Dedifferentiated amniotic fluid mesenchymal stem cell (primary cell): ENCODE results near the gene CERT1.

ENCODE experiments used
- DNase-seq: peaks from one replicate; pipeline ENCODE4 v3.0.0-alpha.2; 2016; ENCODE audit errors: extremely low spot score

CERT1 gene

DNA sequence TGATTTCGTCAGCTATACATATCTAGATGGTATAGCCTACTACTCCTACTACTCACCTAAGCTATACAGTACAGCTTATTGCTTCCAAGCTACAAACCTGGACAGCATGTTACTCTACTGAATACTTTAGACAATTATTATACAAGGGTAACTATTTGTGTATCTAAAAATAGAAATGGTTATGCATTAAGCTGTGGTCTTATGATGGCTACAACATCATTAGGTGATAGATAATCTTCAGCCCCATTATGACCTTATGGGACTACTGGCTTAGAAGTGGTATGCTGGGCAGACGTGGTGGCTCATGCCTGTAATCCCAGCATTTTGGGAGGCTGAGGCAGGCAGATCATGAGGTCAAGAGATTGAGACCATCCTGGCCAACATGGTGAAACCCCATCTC lies 40.2 kb downstream of the CERT1 start:
- no peak for DNase-seq

DNA sequence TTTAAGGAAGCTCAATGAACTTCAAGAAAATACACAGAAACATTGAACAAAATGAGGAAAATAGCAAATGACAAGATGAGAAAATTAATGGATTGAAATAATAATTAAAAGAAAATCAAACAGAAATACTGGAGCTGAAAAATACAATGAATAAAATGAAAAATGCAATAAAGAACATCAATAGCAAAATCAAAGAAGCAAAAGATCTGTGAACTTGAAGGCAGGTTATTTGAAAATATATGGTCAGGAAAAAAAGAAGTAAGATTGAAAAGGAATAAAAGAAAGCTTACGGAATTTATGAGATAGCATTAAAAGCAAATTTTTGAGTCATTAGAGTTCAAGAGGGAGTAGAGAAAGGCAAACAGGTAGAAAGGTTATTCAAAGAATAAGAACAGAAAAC lies 42.4 kb downstream of the CERT1 start:
- no peak for DNase-seq

DNA sequence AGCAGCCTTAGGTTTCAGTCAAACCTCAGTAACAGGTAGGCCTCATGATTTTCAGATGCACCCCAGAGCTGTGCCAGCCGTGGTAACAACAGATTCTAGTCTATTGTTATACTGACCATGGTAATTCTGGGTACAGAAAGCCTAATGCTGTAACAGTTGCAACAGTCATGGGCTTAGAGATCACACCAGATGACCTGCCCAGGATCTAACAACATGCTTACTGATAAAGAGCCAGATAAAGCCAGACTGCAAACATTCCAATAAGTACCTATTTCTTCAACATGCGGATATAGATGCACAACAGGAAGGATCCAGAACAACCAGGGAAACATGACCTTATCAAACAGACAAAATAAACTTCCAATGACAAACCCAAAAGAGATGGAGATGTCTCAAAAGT lies 42.8 kb downstream of the CERT1 start:
- DNase-seq, result no peak

DNA sequence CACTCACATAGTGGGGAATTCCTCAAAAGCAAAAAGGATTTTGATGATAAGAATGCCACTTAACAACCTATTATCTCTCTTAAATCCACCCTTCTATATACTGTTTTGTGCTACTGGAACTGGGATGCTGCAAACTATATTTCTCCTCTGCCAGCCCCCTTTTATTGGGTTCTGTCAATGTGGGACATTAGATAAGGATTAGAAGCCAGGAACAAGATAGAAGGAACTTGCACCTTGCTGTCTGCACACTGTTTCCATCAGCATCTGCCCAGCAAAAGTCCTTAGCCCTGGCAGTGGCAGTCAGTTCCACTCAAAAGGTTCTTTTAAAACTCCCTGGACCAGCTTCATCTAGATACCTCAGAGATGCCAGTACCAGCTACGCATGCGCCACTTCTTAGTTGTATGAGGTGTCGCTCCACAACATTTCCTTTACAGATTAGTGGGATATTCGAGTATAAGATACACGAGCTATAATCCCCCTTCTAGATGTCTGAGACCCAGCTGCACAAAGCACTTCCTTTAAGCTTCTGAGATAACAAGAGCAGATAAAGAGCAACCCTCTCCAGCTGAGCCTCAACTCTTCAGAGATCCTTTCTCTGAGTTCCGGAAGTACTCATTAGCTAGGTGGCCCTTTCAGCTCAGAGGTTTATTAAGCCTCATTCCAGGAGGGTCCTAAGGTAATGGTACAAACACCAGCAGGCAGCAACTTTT lies 45.3 kb downstream of the CERT1 start:
- no peak for DNase-seq

DNA sequence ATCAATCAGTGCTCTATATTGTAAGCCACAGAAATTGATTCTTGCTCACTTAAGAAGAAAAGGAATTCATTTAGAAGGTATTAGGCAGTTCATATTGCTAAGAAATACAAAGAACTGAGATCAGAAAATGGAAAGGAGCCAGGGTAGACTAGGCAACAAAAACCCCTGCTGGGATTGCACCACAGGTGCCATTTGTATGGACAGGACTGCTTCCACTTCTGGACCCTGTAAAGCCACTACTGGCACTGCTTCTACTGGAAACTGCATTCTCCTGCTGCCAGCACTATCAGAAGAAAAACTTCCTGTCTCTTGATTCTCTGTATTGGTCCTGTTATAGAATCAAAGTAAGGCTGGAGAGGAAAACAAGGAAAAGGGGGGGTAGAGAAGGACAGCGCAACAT lies 45.9 kb downstream of the CERT1 start:
- no peak for DNase-seq

DNA sequence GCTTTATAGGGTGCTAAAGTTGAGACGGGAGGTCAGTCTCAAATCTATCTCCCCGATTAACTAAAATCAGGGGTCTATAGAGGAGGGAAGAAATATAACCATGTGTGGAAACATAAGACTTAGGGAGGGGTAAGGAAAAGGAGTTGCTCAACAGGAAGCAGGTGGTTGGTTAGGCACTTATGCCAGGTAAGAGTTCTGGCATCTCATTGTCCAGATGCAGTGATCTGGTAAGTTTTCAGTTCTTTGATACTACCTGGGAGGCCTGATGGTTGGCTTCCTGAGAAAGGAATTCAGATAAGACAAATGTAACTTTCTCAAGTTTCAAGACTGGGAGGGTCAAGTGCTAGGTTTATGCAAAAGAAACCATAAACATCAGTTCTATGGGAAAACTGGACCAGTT lies 47.7 kb downstream of the CERT1 start:
- no peak for DNase-seq

DNA sequence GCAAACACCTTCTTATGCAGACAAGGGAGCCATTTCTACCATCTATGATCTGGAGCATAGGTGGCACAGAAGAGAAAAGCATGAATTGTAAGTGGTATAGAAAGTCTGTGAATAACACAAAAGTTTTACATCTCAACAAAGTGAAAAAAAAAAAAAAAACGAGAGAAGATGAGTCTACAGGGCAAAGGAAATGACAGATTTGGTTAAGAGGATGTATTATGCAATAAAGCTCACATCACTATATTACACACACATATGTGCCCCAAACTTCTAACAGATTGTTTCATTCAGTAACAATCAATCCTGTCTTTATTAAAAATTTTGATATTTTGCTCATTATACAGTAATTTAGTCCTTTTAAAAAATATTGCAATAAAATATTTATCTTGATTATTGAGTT lies 49.8 kb downstream of the CERT1 start:
- no peak for DNase-seq

DNA sequence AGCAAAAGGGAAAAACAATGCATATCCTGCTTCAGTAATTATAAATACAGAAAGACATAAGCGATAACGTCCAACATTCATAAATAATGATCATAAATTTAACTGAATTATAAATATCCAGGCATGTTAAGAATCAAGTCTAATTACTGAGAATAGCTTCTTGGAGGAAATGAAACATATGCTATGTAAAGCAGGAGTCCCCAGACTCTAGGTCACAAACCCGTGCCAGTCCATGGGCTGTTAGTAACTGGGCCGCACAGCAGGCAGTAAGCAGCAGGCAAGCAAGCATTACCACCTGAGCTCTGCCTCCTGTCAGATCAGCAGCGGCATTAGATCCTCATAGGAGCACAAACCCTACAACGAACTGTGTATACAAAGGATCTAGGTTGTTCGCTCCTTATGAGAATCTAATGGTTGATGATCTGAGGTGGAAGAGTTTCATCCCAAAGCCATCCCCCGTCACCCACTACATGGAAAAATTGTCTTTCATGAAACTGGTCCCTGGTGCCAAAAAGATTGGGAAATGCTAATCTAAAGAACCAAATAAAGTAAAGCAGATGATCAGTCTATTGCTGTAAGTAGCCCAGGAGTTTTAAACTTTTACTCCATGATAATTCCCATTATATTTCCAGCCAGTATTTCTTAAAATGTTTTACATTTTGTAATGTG lies 50.4 kb downstream of the CERT1 start:
- no peak for DNase-seq

DNA sequence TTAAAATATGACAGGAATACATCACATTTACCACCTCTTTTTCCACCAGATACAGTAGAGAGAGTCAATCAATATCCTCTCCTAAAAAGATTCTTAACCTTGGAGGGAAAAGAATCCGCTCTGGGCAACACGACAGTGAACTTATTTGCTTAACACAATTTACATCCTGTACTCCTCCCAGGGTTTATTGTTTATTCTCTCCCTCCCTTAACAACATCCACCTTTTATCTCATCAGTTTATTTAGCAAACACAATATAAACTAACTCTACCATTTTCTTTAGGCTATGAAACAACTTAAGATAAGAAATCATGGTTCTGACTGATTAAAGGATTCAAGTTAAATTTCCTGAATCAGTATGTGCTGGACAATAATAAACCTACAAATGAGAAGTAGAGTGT lies 50.9 kb downstream of the CERT1 start:
- no peak for DNase-seq

DNA sequence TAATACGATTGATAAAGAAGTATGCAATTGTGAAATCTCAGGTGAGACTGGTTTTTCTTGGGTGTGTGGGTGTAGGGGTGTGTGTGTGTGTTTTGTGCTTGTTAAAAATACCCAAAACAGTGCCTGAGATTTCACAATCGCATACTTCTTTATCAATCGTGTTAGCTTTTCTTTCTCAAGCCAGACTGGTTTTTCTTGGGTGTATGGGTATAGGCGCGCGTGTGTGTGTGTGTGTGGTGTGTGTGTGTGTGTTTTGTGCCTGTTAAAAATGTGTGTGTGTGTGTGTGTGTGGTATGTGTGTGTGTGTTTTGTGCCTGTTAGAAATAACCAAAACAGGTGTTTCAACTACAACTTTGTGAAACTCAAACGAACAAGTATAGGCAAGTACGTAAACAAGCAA lies 53.7 kb downstream of the CERT1 start:
- no peak for DNase-seq

DNA sequence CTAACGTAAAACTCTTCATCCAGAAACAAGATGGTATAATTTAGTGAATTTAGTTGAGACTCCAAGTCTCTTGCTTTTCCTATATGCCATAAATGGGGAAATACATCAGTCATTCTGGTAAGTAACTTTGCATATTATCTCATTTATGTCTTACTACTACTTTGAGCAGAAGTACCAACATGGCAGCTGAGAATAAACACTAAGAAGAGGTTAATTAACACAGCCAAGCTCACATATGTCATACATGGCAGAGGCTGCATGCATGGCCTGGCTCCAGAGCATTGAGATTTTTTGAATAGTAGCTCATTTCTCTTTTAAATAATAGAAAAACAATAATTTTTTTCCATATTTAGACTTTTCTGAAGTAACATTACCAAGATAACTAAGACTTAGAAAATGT lies 54.3 kb downstream of the CERT1 start:
- no peak for DNase-seq

DNA sequence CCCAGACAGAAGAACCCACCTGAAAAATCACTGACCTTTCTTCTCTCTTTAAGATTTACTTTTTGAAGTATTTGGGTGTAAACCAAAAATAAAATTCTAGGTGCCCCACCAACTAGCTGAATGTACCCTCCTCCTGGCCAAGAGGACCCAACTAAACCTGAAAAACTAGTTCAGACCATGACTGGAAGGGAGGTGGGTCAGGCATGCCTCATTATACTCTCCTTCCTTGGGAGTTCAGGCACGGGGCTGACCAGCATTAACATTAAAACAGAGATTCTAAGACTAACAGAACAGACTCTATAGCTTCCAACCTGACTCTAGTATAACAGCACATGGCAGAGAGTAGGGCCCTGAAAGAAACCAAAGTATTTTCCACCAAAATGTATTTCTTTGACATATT lies 61.4 kb downstream of the CERT1 start:
- DNase-seq, result no peak

DNA sequence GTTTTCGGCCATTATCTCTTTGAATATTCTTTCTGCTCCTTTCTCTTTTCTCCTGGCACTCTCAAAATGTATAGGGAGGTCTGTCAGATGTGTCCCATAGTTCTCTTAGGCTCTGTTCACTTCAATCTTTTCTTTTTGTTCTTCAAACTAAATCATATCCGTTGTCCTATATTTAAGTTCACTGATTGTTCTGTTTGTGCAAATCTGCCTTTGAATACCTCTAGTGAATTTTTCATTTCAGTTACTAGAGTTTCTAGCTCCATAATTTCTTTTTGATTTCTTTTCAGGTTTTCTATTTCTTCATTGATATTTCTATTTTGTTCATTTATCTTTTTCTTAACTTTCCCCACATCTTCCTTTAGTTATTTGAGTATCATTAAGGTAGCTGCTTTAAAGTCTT lies 65.4 kb downstream of the CERT1 start:
- DNase-seq, result no peak

DNA sequence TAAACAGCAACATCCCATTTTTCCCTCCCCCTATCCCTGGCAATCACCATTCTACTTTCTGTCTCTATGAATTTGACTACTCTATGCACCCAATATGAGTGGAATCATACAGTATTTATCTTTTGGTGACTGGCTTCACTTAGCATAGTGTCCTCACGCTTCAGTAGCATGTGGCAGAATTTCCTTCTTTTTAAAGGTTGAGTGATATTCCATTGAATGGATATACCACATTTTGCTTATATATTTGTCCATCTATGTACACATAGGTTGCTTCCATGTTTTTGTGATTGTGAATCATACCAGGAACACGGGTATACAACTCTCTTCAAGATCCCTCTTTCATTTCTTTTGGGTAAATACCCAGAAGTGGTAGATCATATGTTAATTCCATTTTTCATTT lies 69.9 kb downstream of the CERT1 start:
- no peak for DNase-seq

DNA sequence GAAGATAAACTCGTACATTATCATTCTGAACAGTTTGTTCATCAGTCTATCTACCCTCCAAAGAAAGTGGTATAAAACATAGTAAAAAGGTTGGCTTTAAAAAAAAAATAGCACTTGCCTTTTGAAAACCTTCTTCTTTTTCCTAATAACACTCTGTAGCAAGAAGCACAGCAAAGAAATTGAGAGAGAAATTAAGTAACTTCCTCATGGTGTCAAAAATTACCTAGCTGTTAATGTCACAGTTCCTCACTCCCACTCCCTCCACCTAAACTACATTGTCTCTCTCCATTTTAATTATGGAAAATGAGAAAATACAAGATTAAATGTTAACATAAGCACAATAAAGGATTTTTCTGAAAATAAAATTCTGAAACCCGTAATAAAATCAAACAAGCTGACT lies 72.2 kb downstream of the CERT1 start:
- no peak for DNase-seq

DNA sequence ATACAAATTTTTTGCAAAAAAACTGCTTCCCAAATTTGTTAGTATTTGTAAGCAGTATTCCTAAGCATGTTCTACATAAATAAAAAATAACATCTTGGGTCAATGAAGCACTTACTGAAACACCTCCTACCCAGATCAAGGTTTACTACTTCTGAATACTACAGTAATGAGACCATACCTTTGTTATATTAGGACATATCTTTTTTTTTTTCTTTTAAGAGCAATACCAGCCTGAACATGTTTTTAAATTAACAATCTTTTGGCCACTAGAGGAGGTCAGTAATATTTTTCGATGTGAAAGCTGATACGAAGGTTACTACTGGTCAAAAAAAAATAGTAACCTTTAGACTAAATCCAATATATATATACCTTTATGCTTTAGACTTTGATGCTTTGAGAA lies 72.7 kb downstream of the CERT1 start:
- DNase-seq, result no peak

DNA sequence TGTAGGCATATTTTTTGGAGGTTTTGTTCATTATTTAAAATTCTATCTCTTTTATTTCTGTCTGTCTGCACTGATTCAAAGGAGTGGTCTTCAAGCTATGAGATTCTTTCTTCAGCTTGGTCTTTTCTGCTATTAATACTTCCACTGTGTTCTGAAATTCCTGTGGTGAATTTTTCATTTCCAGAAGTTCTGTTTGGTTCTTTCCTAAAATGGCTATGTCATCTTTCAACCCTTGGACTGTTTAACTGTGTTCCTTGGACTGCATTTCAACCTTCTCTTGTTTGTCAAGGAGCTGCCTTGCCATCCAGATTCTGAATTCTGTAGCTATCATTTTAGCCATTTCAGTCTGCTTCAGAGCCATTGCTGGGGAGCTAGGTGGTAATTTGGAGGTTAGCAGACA lies 76.3 kb downstream of the CERT1 start:
- no peak for DNase-seq

DNA sequence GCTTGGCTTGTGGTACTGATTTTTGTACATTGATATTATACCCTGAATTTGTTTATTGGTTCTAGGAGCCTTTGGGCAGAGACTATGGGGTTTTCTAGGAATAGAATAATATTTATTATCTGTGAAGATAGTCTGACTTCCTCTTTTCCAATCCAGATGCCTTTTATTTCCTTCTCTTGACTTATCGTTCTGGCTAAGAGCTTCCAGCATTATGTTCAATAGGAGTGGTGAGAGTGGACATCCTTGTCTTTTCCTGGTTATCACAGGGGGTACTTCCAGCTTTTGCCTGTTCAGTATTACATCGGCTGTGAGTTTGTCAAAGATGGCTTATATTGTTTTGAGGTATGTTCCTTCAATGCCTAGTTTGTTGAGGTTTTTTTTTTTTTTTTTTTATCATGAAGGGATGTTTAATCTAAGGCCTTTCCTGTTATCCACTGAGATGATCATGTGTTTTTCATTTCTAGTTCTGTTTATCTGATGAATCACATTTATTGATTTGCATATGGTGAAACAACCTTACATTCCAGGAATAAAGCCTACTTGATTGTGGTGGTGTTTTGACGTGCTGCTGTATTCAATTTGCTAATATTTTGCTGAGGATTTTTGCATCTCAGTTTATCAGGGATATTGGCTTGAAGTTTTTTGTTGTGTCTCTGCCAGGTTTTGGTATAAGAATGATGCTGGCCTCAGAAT lies 77.5 kb downstream of the CERT1 start:
- no peak for DNase-seq

DNA sequence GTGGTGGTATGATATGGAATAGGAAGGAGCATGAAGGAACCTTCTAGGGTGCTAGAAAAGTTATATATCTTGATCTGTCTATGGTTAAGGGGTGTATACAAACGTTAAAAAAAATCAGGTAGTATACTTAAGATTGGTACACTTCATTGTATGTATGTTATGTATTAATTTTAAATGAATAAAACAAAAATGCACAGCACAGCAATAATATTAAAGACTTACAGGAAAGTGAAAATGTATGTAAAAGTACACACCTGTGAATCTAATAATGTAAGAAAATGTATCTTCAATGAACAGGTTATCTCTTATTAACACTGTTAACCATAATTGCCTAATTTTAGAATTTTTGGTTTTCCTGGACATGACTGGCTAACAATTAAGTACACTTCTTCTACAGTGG lies 97.2 kb downstream of the CERT1 start:
- no peak for DNase-seq

DNA sequence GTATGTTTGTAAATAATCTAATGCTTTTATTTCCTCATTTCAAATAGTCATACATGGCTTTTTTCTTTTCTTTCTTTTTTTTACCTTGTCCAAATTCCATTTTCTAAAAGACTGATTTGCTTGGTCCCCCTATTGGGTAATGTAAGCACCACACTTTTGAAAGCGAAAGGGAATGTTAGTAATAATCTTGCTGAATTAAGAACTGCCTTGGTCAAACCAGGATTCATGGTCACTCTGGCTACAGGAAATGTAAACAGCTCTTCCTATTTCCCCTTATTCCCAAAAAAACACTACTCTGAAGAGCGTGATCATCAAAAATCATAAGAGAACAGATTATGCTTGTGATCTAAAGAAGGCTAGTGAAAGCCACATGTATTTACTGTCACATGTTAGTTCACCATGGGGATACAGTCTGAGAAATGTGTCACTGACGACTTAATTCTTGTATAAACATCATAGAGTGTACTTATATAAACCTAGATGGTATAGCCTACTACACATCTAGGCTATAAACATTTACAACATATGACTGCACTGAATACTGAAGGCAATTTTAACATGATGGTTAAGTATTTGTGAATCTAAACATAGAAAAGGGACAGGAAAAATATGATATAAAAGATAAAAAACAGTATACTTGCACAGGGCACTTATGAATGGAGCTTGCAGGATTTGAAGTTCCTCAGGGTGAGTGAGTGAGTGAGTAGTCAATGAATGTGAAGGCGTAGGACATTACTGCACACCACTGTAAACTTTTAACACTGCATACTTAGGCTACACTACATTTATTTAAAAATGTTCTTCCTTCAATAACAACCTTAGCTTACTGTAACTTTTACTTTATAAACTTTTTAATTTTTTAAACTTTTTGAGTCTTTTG lies 99.1 kb downstream of the CERT1 start:
- peak; percentile 72 for DNase-seq

DNA sequence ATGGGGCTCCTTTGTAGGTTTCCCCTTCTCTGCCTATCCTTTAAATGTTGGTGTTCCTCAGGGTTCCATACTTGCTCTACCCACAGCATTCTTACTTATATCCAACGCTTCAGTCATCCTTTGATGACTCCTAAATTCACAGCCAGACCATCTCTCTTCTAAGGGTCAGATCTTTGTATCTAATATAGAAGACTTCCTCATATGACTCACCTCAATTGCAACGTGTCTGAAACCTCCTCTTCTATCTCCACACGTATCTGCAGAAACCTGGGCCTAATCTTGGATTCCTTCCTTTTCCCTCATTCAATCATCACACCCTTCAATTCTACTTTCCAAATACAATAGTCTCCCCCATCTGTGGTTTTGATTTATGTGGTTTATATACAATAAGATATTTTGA lies 106.1 kb downstream of the CERT1 start:
- no peak for DNase-seq

DNA sequence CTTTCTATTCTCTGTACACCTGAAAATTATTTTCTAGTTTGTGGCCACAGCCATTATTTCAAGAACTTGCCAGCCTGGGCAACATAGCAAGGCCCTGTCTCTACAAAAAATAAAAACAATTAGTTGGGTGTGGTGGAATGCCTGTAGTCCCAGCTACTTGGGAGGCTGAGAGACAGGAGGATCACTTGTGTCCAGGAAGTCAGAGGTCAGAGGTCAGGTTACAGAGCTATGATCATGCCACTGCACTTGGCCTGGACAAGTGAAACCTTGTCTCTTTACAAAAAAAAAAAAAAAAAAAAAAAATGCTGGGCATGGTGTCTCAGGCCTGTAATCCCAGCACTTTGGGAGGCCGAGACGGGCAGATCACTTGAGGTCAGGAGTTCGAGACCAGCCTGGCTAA lies 116.2 kb downstream of the CERT1 start:
- DNase-seq, result no peak
